Mesendoderm (in vitro differentiated cells): ENCODE results near the gene TEAD1.
"Not testable (repeated sequence)": the region's sequence is repeated elsewhere in the genome, so short reads cannot be mapped to it uniquely, and the experiment has no call there.

Experiments
- DNase-seq: peaks from one replicate; pipeline ENCODE4 v3.0.0; 2013
- H2AK5ac ChIP-seq: 2 replicates; pipeline ENCODE4 v1.6.1; 2013; ENCODE audit warnings: low read length, inconsistent platforms
- H2BK120ac ChIP-seq: 2 replicates; pipeline ENCODE4 v1.6.1; 2013; ENCODE audit warnings: low read depth, mild to moderate bottlenecking, low read length, moderate library complexity, mixed read lengths
- H2BK15ac ChIP-seq: replicated peaks from 2 replicates; pipeline ENCODE4 v1.6.1; 2013; ENCODE audit warnings: low read depth, mild to moderate bottlenecking, moderate library complexity
- H2BK5ac ChIP-seq: 2 replicates; pipeline ENCODE4 v1.6.1; 2013; ENCODE audit warnings: low read length, inconsistent platforms
- H3K18ac ChIP-seq: 2 replicates; pipeline ENCODE4 v1.6.1; 2013; ENCODE audit warnings: mild to moderate bottlenecking, low read length, mixed read lengths
- H3K23ac ChIP-seq: one replicate; pipeline ENCODE4 v1.6.1; 2013; ENCODE audit warnings: low read length
- H3K27ac ChIP-seq: 2 replicates; pipeline ENCODE4 v1.5.1; 2013; ENCODE audit warnings: low read depth, mild to moderate bottlenecking, inconsistent platforms, low read length, moderate library complexity
- H3K27me3 ChIP-seq: 2 replicates; pipeline ENCODE4 v1.6.1; 2013; ENCODE audit warnings: low read length, control low read depth, mild to moderate bottlenecking, inconsistent platforms; ENCODE audit not compliant: insufficient read depth, poor library complexity
- H3K36me3 ChIP-seq: 2 replicates; pipeline ENCODE4 v1.6.1; 2013; ENCODE audit warnings: low read length, inconsistent platforms; ENCODE audit not compliant: control insufficient read depth, insufficient read depth
- H3K4ac ChIP-seq: one replicate; pipeline ENCODE4 v1.6.1; 2013; ENCODE audit warnings: low read depth, mild to moderate bottlenecking, low read length, moderate library complexity
- H3K4me1 ChIP-seq: 2 replicates; pipeline ENCODE4 v1.6.1; 2013; ENCODE audit warnings: low read depth, low read length, inconsistent platforms; ENCODE audit not compliant: control insufficient read depth
- H3K4me2 ChIP-seq: 2 replicates; pipeline ENCODE4 v1.6.1; 2013; ENCODE audit warnings: low read length
- H3K4me3 ChIP-seq: 2 replicates; pipeline ENCODE4 v1.5.1; 2013; ENCODE audit warnings: mild to moderate bottlenecking, low read length
- H3K56ac ChIP-seq: one replicate; pipeline ENCODE4 v1.6.1; 2013; ENCODE audit warnings: low read length
- H3K79me1 ChIP-seq: 2 replicates; pipeline ENCODE4 v1.6.1; 2013; ENCODE audit warnings: low read length, inconsistent platforms
- H3K79me2 ChIP-seq: 2 replicates; pipeline ENCODE4 v1.6.1; 2013; ENCODE audit warnings: mild to moderate bottlenecking, low read length; ENCODE audit not compliant: control insufficient read depth, insufficient read depth
- H3K9ac ChIP-seq: 2 replicates; pipeline ENCODE4 v1.6.1; 2013; ENCODE audit warnings: low read length, inconsistent platforms
- H4K5ac ChIP-seq: one replicate; pipeline ENCODE4 v1.6.1; 2013; ENCODE audit warnings: low read length
- H4K8ac ChIP-seq: one replicate; pipeline ENCODE4 v1.6.1; 2013; ENCODE audit warnings: low read depth, mild to moderate bottlenecking, control low read depth, low read length, moderate library complexity
- WGBS: extraction: QIAGEN DNeasy Blood & Tissue Kit; methylation state at CpG from one replicate; pipeline ENCODE4 v1.1.7; 2013; ENCODE audit warnings: low lambda C conversion rate, missing lambda C conversion rate; ENCODE audit not compliant: insufficient coverage; ENCODE audit errors: extremely low coverage; 5-methylcytosine and 5-hydroxymethylcytosine counted together

TEAD1 gene

DNA sequence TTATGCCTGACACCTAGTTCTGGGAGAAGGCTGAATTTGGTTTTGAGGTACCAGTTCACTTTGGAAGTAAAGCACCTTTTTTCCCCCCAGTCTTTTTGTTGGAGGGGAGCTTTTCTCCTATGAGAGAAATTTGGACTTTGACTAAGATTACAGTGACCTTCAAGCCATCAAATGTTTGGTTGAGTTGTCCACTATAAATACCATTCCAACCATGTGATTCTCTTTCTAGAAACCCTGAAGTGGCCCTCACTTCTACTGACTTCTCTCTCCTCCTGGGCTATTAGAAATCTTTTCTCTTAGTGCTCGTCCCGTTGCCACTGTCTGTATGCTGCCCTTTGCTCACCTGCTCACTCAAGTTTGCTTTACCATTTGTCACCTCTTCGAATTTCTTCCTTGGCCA is 82.6 kb downstream of the TEAD1 start:
- Histone ChIP-seq H3K4me3 (no peak overlapping the region), H3K27ac (no peak overlapping the region)
- no CpG with 5 or more reads among the region's 3 CpGs for WGBS

DNA sequence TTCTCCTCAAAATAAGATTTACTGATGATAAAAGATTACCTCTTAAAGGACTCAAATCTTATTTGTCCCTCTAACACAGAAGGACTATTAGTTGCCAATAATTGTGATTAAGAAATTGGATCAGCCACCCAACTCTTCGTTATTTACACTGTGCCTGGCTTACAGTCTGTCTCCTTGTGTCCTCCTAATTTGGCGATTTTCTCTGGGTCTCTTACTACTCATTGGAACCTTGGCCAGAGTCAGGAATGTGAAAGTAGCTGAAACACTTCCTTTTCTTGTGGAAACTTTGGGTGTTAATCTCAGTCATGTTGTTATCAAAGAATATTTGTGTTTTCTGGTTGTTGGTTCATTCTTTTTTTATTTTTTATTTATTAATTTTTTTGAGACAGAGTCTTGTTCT is 83.2 kb downstream of the TEAD1 start:
- no peak overlapping the region for H3K23ac ChIP-seq
- no peak overlapping the region for H3K9ac ChIP-seq
- H3K27me3 ChIP-seq = no peaks in the 10 kb centered on the region
- H3K4me1 ChIP-seq = peaks cover 29% of the 10 kb centered on the region
- no peak overlapping the region for H3K4ac ChIP-seq
- H3K79me2 ChIP-seq = peaks cover 88% of the 10 kb centered on the region
- H3K27ac ChIP-seq = no peak overlapping the region
- no CpG with 5 or more reads among the region's 2 CpGs for WGBS
- H2AK5ac ChIP-seq = no peak overlapping the region
- no peaks in the 10 kb centered on the region for H3K36me3 ChIP-seq
- peaks cover 34% of the 10 kb centered on the region for H3K79me1 ChIP-seq
- DNase-seq = no peak
- H2BK120ac ChIP-seq = no peak overlapping the region
- H2BK5ac ChIP-seq = no peak overlapping the region
- no peak overlapping the region for H2BK15ac ChIP-seq
- no peak overlapping the region for H3K18ac ChIP-seq
- no peak overlapping the region for H4K8ac ChIP-seq
- no peak overlapping the region for H3K4me2 ChIP-seq
- H4K5ac ChIP-seq = no peak overlapping the region
- no peak overlapping the region for H3K56ac ChIP-seq
- H3K4me3 ChIP-seq = no peak overlapping the region

More for the DNA sequence above, 82.6 kb downstream of the TEAD1 start:
- Histone ChIP-seq H3K4me2 (no peak overlapping the region), H3K27me3 (no peaks in the 10 kb centered on the region), H2BK120ac (no peak overlapping the region), H3K56ac (no peak overlapping the region), H2BK5ac (no peak overlapping the region), H2BK15ac (no peak overlapping the region), H2AK5ac (no peak overlapping the region), H3K18ac (no peak overlapping the region), H3K4me1 (peaks cover 29% of the 10 kb centered on the region), H3K79me1 (peaks cover 36% of the 10 kb centered on the region), H3K9ac (no peak overlapping the region), H4K5ac (no peak overlapping the region), H3K36me3 (no peaks in the 10 kb centered on the region), H4K8ac (no peak overlapping the region), H3K4ac (no peak overlapping the region), H3K23ac (no peak overlapping the region), H3K79me2 (peaks cover 87% of the 10 kb centered on the region)
- DNase-seq = no peak

DNA sequence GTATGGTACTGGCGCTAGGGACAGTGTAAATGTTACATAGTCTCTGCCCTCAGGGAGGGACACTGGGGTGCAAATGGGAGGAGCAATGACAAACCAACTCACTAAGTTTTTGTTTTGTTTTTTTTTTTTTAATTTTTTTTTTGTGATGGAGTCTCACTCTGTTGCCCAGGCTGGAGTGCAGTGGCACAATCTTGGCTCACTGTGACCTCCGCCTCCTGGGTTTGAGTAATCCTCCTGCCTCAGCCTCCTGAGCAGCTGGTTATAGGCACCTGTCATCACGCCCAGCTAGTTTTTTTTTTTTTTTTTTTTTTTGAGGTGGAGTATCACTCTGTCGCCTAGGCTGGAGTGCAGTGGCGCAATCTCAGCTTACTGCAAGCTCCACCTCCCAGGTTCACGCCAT is 83.9 kb downstream of the TEAD1 start:
- H3K4me3 ChIP-seq, DNase-seq, H3K4ac ChIP-seq, H2BK15ac ChIP-seq, H3K18ac ChIP-seq, H3K9ac ChIP-seq, H3K27me3 ChIP-seq, H2BK120ac ChIP-seq, H3K56ac ChIP-seq, H3K27ac ChIP-seq, H2AK5ac ChIP-seq, H3K36me3 ChIP-seq, H4K8ac ChIP-seq, H3K4me2 ChIP-seq, H2BK5ac ChIP-seq, H3K23ac ChIP-seq, H4K5ac ChIP-seq: not testable (repeated sequence)
- peaks cover 38% of the 10 kb centered on the region for H3K79me1 ChIP-seq
- H3K4me1 ChIP-seq = peaks cover 29% of the 10 kb centered on the region
- peaks cover 86% of the 10 kb centered on the region for H3K79me2 ChIP-seq
- no CpG with 5 or more reads among the region's 6 CpGs for WGBS

DNA sequence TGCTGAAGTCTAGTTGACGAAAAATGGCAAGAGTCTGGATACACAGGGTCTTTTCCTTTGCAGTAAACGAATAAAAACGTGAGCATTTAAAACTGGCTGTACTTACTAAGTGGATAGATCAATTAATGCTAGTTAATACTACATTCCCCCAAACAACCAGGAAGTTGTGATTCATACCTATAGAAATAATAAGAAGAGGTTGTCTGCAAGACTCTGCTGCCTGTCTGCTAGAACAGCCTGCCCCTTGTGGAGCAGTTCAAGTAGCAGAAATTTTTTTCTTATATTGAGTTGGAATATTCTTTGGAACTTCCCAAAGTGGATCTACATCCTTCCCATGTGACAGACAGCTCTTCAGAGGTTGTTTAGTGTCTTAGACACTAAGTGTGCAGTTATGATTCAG is 86.8 kb downstream of the TEAD1 start:
- H3K36me3 ChIP-seq = peaks cover 5% of the 10 kb centered on the region
- H3K4me2 ChIP-seq = no peak overlapping the region
- DNase-seq = no peak
- H3K4me3 ChIP-seq = no peak overlapping the region
- no peak overlapping the region for H3K56ac ChIP-seq
- no peak overlapping the region for H3K9ac ChIP-seq
- no CpG with 5 or more reads among the region's 3 CpGs for WGBS
- no peak overlapping the region for H2AK5ac ChIP-seq
- peaks cover 13% of the 10 kb centered on the region for H3K4me1 ChIP-seq
- H2BK5ac ChIP-seq = no peak overlapping the region
- no peak overlapping the region for H3K23ac ChIP-seq
- no peak overlapping the region for H3K27ac ChIP-seq
- H3K79me1 ChIP-seq = peaks cover 39% of the 10 kb centered on the region
- H2BK120ac ChIP-seq = no peak overlapping the region
- H3K18ac ChIP-seq = no peak overlapping the region
- no peaks in the 10 kb centered on the region for H3K27me3 ChIP-seq
- no peak overlapping the region for H4K8ac ChIP-seq
- H2BK15ac ChIP-seq = no peak overlapping the region
- no peak overlapping the region for H4K5ac ChIP-seq
- H3K4ac ChIP-seq = no peak overlapping the region
- H3K79me2 ChIP-seq = peaks cover 72% of the 10 kb centered on the region

DNA sequence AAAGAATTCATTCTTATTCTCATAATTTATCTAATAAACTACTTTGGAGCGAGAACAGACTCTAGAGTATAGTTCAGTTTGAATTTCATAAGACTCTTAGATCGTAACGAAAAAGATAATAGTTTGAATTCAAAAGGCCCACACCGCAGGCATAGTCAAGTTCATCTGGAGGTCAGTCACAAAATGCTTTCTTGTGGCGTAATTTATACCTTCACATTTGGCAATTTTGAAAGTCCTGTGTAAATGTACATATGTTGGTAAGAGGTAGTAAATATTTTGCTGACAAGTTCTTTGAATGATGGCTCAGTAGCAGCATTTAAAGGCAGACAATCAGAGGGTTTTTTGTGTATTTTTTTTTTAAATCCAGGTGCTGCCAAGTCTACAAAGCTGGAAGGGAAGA is 88.1 kb downstream of the TEAD1 start:
- Histone ChIP-seq H3K79me2 (peaks cover 67% of the 10 kb centered on the region), H3K56ac (no peak overlapping the region), H2BK5ac (no peak overlapping the region), H3K18ac (no peak overlapping the region), H2BK120ac (no peak overlapping the region), H3K4me2 (no peak overlapping the region), H3K4me1 (peaks cover 3% of the 10 kb centered on the region), H3K79me1 (peaks cover 37% of the 10 kb centered on the region), H3K27ac (no peak overlapping the region), H3K36me3 (peaks cover 5% of the 10 kb centered on the region), H4K5ac (no peak overlapping the region), H3K23ac (no peak overlapping the region), H3K9ac (no peak overlapping the region), H3K27me3 (no peaks in the 10 kb centered on the region), H2AK5ac (no peak overlapping the region), H3K4me3 (no peak overlapping the region), H4K8ac (no peak overlapping the region), H2BK15ac (no peak overlapping the region), H3K4ac (no peak overlapping the region)
- DNase-seq = no peak
- WGBS = no CpG with 5 or more reads among the region's 5 CpGs

DNA sequence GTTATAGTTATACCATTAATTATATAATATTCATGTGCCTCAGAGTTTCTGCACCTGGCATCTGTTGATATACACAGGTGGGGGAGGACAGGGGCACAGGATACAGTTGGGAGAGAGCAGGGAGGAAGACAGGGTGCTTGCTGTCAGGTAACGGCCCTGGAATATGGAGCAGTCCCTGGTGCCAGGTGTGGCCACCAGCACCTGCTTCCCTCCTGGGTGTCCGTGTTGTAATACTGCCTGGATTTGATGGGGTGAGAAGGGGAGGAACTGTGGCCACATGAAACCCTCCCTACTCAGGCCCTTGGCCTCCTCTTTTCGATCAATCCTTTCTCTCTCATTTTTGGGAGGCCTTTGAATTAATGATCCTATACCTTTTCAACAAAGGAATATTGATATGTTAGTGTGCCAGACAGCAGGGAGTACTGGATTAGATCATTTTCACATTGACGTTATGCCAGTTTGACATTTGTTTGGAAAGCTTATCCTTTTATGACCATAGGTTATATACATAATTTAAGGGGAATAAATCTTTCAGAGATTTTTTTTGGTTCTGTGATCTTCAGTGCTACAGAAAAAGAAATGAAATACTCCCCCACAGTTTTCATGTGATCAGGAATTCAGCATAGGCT is 88.6 kb downstream of the TEAD1 start:
- Histone ChIP-seq H3K27ac (no peak overlapping the region), H3K4me3 (no peak overlapping the region), H3K4me1 (peaks cover 3% of the 10 kb centered on the region), H3K27me3 (no peaks in the 10 kb centered on the region), H4K5ac (no peak overlapping the region), H4K8ac (no peak overlapping the region), H2BK120ac (no peak overlapping the region), H3K23ac (no peak overlapping the region), H3K79me2 (peaks cover 68% of the 10 kb centered on the region), H3K4ac (no peak overlapping the region), H2BK15ac (no peak overlapping the region), H3K9ac (no peak overlapping the region), H3K56ac (no peak overlapping the region), H3K36me3 (peaks cover 5% of the 10 kb centered on the region), H2BK5ac (no peak overlapping the region), H2AK5ac (no peak overlapping the region), H3K4me2 (no peak overlapping the region), H3K79me1 (peaks cover 40% of the 10 kb centered on the region), H3K18ac (no peak overlapping the region)
- DNase-seq = no peak
- WGBS = no CpG with 5 or more reads among the region's 4 CpGs
